Activated CD8-positive, alpha-beta T cell treated with anti-CD3 and anti-CD28 coated beads for 36 hours (primary cell): ENCODE data around the gene MYCBPAP. TPM values are rescaled to one million over a fixed set of nuclear protein-coding genes. Genes with fewer than 3 reads are reported as not detected.

Source experiments
- ATAC-seq: fragments of 200-7000 bp; cut with Tn5 transposase; one replicate; pipeline ENCODE4 v1.10.0; 2021; ENCODE audit warnings: mild to moderate bottlenecking, moderate library complexity
- CTCF ChIA-PET: fragments of 350-600 bp; sonication (Branson Sonifier 250); formaldehyde crosslinking; loops from one replicate; lab custom pipeline; 2021; ENCODE audit warnings: antibody characterized with exemption; lab: Charles Lee
- POLR2A ChIA-PET: fragments of 350-600 bp; sonication (Branson Sonifier 250); formaldehyde crosslinking; loops from one replicate; lab custom pipeline; 2021; ENCODE audit warnings: antibody characterized with exemption; lab: Charles Lee
- DNase-seq: peaks from one replicate; pipeline ENCODE4 v3.0.0-alpha.2; 2020
- H3K27ac Mint-ChIP-seq: one replicate; pipeline ENCODE4 v1.8.0; 2021; ENCODE audit warnings: mild to moderate bottlenecking, mixed read lengths
- H3K27me3 Mint-ChIP-seq: one replicate; pipeline ENCODE4 v1.8.0; 2021; ENCODE audit warnings: mixed read lengths
- H3K36me3 Mint-ChIP-seq: one replicate; pipeline ENCODE4 v1.8.0; 2021; ENCODE audit warnings: low read depth, mixed read lengths
- H3K4me1 Mint-ChIP-seq: one replicate; pipeline ENCODE4 v1.8.0; 2021; ENCODE audit warnings: low read depth, mixed read lengths
- H3K4me3 Mint-ChIP-seq: one replicate; pipeline ENCODE4 v1.8.0; 2021; ENCODE audit warnings: mild to moderate bottlenecking, moderate library complexity, mixed read lengths
- H3K9me3 Mint-ChIP-seq: one replicate; pipeline ENCODE4 v1.8.0; 2021; ENCODE audit warnings: mixed read lengths
- intact Hi-C: fragments of 100-400 bp; cut with micrococcal nuclease; formaldehyde crosslinking; loops from one replicate; pipeline ENCODE4 v1.10.0; 2022
- total RNA-seq, 2 experiments: library from RNA; stranded (reverse); gene quantifications; one replicate each; pipeline ENCODE4 v1.2.3, GENCODE V29; 2021
- TF ChIP-seq, protein P1 (sequence below): fragments of 200-600 bp; IDR thresholded peaks from one replicate; pipeline ENCODE4 v1.8.0; 2022; ENCODE audit warnings: antibody characterized with exemption, mild to moderate bottlenecking

Gene MYCBPAP
- total RNA-seq, 2 experiments from 2014 or later = 6.7 to 6.9 TPM

- Mint-ChIP-seq H3K4me3 (no peak overlapping the region), H3K36me3 (no peaks in the 10 kb centered on the region), H3K9me3 (no peaks in the 10 kb centered on the region), H3K4me1 (peaks cover 4% of the 10 kb centered on the region), H3K27ac (no peak overlapping the region), H3K27me3 (peaks cover 14% of the 10 kb centered on the region)
- TF ChIP-seq, protein P1, sequence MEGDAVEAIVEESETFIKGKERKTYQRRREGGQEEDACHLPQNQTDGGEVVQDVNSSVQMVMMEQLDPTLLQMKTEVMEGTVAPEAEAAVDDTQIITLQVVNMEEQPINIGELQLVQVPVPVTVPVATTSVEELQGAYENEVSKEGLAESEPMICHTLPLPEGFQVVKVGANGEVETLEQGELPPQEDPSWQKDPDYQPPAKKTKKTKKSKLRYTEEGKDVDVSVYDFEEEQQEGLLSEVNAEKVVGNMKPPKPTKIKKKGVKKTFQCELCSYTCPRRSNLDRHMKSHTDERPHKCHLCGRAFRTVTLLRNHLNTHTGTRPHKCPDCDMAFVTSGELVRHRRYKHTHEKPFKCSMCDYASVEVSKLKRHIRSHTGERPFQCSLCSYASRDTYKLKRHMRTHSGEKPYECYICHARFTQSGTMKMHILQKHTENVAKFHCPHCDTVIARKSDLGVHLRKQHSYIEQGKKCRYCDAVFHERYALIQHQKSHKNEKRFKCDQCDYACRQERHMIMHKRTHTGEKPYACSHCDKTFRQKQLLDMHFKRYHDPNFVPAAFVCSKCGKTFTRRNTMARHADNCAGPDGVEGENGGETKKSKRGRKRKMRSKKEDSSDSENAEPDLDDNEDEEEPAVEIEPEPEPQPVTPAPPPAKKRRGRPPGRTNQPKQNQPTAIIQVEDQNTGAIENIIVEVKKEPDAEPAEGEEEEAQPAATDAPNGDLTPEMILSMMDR = no peak
- no peak for ATAC-seq
- POLR2A ChIA-PET = interaction anchor here (0.9 kb wide), 2 partner anchors 14 to 67 kb away, joined by 3 read pairs; no protein-coding TSS in a partner anchor
- CTCF ChIA-PET = no interaction called here
- no peak for DNase-seq
- intact Hi-C loops = no loop called here
Observed at GRCh38 chr17:50465171-50465570, 43.1 kb upstream of the MYCBPAP start.

GRCh38 chr17:50465635-50466034 lies 42.6 kb upstream of the MYCBPAP start:
- Mint-ChIP-seq H3K4me1 (peaks cover 4% of the 10 kb centered on the region), H3K27me3 (peaks cover 16% of the 10 kb centered on the region), H3K36me3 (no peaks in the 10 kb centered on the region), H3K27ac (no peak overlapping the region), H3K4me3 (no peak overlapping the region), H3K9me3 (no peaks in the 10 kb centered on the region)
- intact Hi-C loops = no loop called here
- ATAC-seq (no peak), DNase-seq (no peak)
- POLR2A ChIA-PET = no interaction called here
- TF ChIP-seq, protein P1 = no peak
- CTCF ChIA-PET = no interaction called here

DNA sequence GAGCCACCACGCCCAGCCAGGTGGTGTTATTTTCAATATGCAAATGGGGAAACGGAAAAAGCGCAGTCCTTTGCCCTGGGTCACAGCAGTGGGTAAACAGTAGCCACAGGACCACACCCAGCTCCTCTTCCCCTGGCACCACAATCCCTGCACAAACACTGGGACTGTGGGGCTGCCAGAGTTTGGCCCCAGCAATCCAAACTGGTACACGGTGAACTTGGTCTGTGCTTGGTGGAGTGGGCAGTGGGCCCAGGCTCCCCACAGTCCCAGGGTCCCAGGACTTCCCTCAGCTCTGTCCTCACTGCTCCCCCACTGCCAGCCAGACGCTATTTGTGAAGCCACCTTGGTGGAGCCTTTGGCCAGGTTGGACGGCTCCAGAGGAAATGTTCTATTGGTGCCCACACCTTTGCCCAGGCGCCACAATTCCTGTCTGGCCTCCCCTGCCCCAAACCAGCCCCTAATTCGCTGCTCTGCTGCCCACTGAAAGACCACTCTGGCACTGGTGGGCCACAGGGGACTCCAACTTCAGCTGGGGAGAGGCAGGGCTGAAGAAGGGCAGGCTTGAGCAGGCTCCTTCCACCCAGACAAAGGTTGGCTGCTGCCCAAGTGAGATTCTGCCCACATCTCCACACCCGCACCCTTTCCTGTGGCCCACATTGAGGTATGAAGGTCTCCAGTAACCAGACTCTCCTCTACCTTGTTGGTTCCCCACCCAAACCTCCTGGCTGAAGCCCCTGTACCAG lies 41.7 kb upstream of the MYCBPAP start:
- Mint-ChIP-seq H3K4me3 (no peak overlapping the region), H3K27ac (no peak overlapping the region), H3K36me3 (no peaks in the 10 kb centered on the region), H3K4me1 (peaks cover 4% of the 10 kb centered on the region), H3K27me3 (peaks cover 16% of the 10 kb centered on the region), H3K9me3 (no peaks in the 10 kb centered on the region)
- TF ChIP-seq, protein P1 = no peak
- no peak for ATAC-seq
- POLR2A ChIA-PET = no interaction called here
- CTCF ChIA-PET = no interaction called here
- intact Hi-C loops = no loop called here
- no peak for DNase-seq

DNA sequence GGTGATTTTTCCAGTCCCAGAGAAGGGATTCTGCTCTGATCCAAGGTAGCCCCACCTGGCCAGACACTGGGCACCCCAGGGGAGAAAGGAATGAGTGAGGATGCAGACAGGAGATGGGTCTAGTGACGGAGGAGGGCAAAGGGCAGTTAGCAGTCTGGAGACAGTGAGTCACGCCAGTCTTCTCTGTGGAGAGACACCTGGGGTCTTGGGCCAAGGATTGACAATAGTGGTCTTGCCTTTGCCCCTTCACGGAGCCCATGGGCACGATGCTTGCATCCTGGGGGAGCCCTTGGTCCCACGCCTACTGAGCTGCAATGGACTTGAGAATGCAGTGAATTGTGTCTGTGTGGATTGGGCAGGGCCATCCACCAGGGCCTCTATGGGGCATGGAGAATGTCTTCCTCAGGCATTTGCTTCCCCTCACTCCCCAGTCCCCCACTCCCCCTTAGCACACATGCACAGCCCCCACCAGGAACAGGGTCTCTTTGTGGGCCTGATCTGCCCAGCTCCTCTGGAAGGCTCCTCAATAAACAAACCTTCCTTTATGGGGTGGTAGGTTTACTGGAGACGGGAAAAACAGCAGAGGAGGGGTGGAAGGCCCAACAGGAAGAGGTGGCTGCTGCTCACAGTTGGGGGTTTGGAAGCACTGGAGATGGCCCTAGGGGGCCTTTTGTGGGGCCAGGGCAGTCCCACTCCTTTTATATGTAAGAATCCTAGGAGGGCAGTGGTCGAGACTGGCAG lies 41.0 kb upstream of the MYCBPAP start:
- Mint-ChIP-seq H3K4me3 (no peak overlapping the region), H3K36me3 (no peaks in the 10 kb centered on the region), H3K4me1 (peaks cover 4% of the 10 kb centered on the region), H3K9me3 (no peaks in the 10 kb centered on the region), H3K27me3 (peaks cover 16% of the 10 kb centered on the region), H3K27ac (no peak overlapping the region)
- ATAC-seq = no peak
- no peak for DNase-seq
- intact Hi-C loops = no loop called here
- TF ChIP-seq, protein P1 = no peak
- CTCF ChIA-PET = no interaction called here
- POLR2A ChIA-PET = interaction anchor here (1.3 kb wide), 1 partner anchor 118 kb away, joined by 3 read pairs; no protein-coding TSS in a partner anchor

DNA sequence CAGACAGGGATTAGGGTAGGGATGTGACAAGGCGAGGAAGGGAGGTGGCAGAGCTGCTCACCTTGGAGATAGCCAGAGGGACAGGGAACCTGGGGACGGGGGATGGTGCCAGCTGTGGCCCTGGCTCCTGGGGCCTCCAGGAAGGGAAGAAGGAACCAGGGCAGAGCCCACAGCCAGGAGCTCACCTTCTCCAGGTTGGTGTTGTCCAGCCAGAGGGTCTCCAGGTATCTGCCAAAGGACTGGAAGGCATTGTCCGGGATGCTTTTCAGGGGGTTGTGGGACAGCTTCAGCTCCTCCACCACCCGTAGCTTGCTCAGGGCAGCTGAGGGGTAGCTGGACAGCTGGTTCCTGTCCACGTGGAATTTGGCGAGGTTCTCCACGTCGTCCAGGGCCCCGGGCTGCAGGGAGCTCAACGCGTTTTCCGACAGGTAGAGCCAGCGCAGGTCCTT lies 40.4 kb upstream of the MYCBPAP start:
- Mint-ChIP-seq H3K9me3 (no peaks in the 10 kb centered on the region), H3K4me1 (peaks cover 4% of the 10 kb centered on the region), H3K4me3 (no peak overlapping the region), H3K36me3 (no peaks in the 10 kb centered on the region), H3K27me3 (peaks cover 16% of the 10 kb centered on the region), H3K27ac (no peak overlapping the region)
- DNase-seq (no peak), ATAC-seq (no peak)
- POLR2A ChIA-PET = interaction anchor here (1.0 to 1.3 kb wide), 2 partner anchors 12 to 119 kb away, joined by 3 to 4 read pairs; no protein-coding TSS in a partner anchor
- CTCF ChIA-PET = no interaction called here
- TF ChIP-seq, protein P1 = no peak
- intact Hi-C loops = no loop called here
